Fibroblast of skin of scalp (primary cell): ENCODE measurements around the gene KCNQ1.

Source experiments
- DNase-seq: peaks from one replicate; pipeline ENCODE4 v3.0.0-alpha.2; 2013

KCNQ1 gene

GRCh38 chr11:2858995-2859698, 414.3 kb downstream of the KCNQ1 start:
- DNase-seq = no peak

GRCh38 chr11:2859699-2860037, 414.9 kb downstream of the KCNQ1 start:
- DNase-seq = no peak

GRCh38 chr11:2860636-2861035, 415.8 kb downstream of the KCNQ1 start:
- DNase-seq = no peak

GRCh38 chr11:2862395-2863275, 417.8 kb downstream of the KCNQ1 start:
- no peak for DNase-seq

GRCh38 chr11:2863276-2863618, 418.4 kb downstream of the KCNQ1 start:
- DNase-seq = no peak

GRCh38 chr11:2864901-2865300, 420.1 kb downstream of the KCNQ1 start:
- DNase-seq = no peak

- DNase-seq = no peak
Observed at GRCh38 chr11:2865922-2866577, 421.2 kb downstream of the KCNQ1 start.

- no peak for DNase-seq
Observed at GRCh38 chr11:2867142-2867541, 422.3 kb downstream of the KCNQ1 start.

- no peak for DNase-seq
Observed at GRCh38 chr11:2867722-2868505, 423.1 kb downstream of the KCNQ1 start.

GRCh38 chr11:2868506-2869133, 423.8 kb downstream of the KCNQ1 start:
- no peak for DNase-seq

GRCh38 chr11:2869134-2869526, 424.3 kb downstream of the KCNQ1 start:
- no peak for DNase-seq

GRCh38 chr11:2869561-2870427, 425.0 kb downstream of the KCNQ1 start:
- DNase-seq = no peak

- no peak for DNase-seq
Observed at GRCh38 chr11:2870460-2870859, 425.7 kb downstream of the KCNQ1 start.

GRCh38 chr11:2870969-2871680, 426.3 kb downstream of the KCNQ1 start:
- no peak for DNase-seq

- no peak for DNase-seq
Observed at GRCh38 chr11:2874963-2875362, 430.2 kb downstream of the KCNQ1 start.

- no peak for DNase-seq
Observed at GRCh38 chr11:2877474-2877873, 432.7 kb downstream of the KCNQ1 start.

- DNase-seq = no peak
Observed at GRCh38 chr11:2878782-2879181, 434.0 kb downstream of the KCNQ1 start.

GRCh38 chr11:2880646-2881045, 435.8 kb downstream of the KCNQ1 start:
- no peak for DNase-seq

- DNase-seq = no peak
Observed at GRCh38 chr11:2881076-2881980, 436.5 kb downstream of the KCNQ1 start.

- DNase-seq = no peak
Observed at GRCh38 chr11:2881981-2882375, 437.2 kb downstream of the KCNQ1 start.
